GM12865 (cell line): ENCODE measurements around the gene DNAJC7.
"Not testable (repeated sequence)": the region's sequence is repeated elsewhere in the genome, so short reads cannot be mapped to it uniquely, and the experiment has no call there.

Experiments used
- DNase-seq: peaks from one replicate; pipeline ENCODE4 v3.0.0; 2010; ENCODE audit warnings: low read depth
- H3K4me3 ChIP-seq: 2 replicates; pipeline ENCODE4 v1.5.1; 2011; ENCODE audit warnings: mild to moderate bottlenecking, low read depth, low read length, control low read depth
- TF ChIP-seq, protein P1 (sequence below): IDR thresholded peaks from 2 replicates; pipeline ENCODE4 v1.5.1; 2011; ENCODE audit warnings: low read length, control low read depth, low read depth, inconsistent platforms; ENCODE audit not compliant: insufficient read depth; ENCODE audit errors: missing control alignments

Gene DNAJC7

DNA sequence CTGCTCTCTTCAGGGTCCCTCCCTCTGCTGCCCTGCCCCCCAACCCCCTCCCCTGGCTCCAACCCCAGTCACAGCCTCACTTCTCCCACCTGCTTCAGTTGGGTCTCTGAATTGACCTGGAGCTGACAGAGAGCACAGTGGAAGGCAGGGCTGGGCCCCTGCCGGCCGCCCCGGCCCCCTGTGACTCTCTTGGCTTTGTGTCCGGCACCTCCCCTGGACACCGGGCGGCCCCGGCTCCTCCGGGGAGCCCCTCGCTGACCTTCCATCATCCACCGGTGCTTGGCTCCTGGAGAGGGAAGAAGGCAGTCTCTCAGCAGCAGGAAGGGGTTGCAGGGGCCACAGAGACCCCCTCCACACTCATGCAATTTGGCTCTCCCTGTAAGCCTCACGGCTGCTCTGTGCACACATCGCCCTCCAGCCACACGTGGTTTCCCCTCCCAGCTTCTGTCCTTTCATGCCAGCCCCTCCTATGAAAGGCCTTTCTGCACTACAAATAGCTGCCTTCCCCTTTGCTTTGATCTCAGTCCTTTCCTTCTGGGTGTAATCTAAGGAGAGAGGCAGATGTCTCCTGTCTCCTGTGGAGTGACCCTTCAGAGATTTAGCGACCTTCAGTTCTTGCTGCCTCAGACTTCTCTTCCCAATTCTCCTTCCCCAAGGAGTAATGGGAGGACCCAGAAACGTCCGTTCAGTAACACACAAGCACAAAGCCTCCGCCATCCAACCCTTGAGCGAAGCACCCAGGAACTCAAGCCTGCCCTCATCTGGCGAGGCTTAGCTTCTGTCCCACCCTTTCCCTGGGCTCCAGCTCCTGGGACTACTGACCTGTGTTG, 10.9 kb upstream of the DNAJC7 start:
- DNase-seq: no peak
- TF ChIP-seq, protein P1, sequence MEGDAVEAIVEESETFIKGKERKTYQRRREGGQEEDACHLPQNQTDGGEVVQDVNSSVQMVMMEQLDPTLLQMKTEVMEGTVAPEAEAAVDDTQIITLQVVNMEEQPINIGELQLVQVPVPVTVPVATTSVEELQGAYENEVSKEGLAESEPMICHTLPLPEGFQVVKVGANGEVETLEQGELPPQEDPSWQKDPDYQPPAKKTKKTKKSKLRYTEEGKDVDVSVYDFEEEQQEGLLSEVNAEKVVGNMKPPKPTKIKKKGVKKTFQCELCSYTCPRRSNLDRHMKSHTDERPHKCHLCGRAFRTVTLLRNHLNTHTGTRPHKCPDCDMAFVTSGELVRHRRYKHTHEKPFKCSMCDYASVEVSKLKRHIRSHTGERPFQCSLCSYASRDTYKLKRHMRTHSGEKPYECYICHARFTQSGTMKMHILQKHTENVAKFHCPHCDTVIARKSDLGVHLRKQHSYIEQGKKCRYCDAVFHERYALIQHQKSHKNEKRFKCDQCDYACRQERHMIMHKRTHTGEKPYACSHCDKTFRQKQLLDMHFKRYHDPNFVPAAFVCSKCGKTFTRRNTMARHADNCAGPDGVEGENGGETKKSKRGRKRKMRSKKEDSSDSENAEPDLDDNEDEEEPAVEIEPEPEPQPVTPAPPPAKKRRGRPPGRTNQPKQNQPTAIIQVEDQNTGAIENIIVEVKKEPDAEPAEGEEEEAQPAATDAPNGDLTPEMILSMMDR: no peak
- no peak overlapping the region for H3K4me3 ChIP-seq

DNA sequence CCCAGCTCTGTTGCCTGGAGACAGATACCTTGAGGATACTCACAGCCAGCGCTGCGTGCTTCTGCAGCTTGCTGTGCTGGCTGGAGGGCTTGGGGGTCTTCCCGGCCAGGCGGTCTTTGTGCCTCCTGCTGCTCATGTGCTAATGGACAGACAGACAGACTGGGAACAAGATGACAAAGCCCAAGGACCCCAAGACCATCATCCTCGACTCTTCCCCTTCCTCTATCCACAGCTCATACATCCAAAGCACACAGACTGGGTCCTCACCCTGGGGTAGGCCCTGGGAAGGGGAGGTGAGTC, 10.3 kb upstream of the DNAJC7 start:
- H3K4me3 ChIP-seq: no peak overlapping the region
- no peak for DNase-seq
- TF ChIP-seq, protein P1: no peak

DNA sequence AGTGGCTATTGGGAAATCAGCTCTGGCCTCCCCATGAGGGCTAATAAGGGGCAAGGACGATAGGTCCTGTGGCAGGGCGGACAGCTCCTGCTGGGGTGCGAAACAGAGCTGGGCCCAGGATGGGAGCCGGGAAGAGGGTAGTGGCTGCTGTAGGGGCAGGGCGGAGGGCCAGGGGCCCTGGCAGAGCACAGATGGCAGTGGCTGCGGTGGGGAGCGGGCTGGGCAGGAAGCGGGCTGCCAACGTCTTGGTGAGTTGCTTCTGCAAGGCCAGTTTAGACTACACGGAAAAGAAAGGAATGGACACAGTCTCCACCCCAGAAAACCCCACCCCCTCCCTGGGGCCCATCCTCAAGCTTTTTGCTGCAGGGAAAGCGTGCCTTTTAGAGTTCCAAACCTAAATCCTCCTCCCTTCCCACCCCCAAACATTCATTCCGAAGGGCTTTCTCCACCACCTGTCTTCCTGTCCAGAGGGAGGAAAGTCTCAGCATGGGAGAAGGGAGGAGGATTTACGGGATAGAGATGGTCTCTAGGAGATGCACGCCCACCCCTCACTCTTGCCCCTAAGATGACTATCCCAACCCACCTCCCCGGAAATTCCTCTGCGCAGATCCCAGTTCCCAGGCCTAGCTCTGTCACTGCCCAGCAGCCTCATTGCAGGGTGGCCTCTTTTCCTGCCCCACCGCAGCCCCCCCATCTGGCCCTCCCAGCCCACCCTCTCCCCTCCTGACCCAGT, 9.8 kb upstream of the DNAJC7 start:
- H3K4me3 ChIP-seq: no peak overlapping the region
- no peak for DNase-seq
- TF ChIP-seq, protein P1: no peak

DNA sequence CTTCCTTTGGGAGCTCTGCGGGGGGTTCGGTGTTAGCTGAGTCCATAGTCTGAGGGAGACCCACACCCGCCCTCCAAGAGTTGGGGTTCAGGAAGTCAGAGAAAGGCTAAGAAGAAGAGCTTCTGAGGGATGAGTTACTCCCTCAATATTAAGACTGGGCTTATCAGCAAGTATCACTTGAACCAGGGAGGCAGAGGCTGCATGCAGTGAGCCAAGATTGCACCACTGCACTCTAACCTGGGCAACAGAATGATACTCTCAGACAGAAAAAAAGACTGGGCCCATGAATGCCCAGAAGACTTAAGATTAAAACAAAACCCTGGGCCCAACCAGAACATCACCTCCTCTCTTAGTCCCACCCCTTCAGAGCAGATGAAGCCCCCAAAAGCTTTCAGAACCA, 8.7 kb upstream of the DNAJC7 start:
- no peak for DNase-seq
- TF ChIP-seq, protein P1: no peak
- H3K4me3 ChIP-seq: no peak overlapping the region

DNA sequence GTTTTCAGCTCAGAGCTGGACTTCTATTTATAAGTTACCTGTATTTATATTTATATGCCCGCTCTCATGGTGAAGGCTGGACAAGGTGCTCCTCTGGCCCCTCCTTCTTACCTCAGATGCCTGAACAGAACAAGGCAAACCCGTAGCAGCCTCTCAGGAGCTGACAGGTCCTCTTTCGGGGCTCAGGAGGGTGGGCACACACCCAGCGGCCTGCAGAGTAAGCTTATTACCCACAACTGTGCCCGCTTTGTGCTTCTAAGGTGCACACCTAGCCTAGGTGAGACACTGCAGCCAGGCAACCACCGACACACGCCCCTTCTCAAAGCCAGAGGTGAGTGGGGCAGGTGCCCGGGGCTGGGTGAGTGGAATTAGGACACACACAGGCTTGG, 7.9 kb upstream of the DNAJC7 start:
- TF ChIP-seq, protein P1: no peak
- H3K4me3 ChIP-seq: no peak overlapping the region
- DNase-seq: no peak

DNA sequence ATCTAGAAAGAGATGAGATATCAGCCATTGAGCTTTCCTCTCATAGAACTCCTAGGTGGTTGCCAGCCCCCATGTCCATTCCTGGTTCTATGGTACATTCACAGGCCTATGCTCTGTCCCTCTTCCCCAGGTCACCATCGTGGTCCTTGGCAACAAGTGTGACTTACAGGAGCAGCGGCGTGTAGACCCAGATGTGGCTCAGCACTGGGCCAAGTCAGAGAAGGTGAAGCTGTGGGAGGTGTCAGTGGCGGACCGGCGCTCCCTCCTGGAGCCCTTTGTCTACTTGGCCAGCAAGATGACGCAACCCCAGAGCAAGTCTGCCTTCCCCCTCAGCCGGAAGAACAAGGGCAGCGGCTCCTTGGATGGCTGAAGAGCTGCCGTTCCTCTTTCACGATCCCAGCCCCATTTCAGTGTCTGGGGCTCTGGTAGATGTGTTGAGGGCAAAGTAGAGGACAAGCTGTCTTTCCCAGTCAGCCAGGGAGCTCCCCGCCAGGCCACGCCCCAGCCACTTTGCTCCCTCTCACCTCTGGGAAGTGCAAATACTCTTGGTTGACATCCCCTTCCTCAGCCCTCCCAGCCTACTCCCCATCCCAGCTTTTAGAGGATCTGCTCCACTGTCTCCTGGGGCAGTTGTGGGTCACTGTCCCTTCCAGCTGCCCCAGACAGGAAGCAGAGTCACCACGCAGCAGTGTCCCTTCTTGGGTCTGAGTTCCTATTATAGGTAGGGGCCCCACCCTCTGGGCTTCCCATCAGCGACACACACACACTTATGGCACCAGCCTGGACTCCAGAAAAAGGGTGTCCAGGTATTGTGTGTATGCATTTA, 6.5 kb upstream of the DNAJC7 start:
- TF ChIP-seq, protein P1: no peak
- no peak for DNase-seq

DNA sequence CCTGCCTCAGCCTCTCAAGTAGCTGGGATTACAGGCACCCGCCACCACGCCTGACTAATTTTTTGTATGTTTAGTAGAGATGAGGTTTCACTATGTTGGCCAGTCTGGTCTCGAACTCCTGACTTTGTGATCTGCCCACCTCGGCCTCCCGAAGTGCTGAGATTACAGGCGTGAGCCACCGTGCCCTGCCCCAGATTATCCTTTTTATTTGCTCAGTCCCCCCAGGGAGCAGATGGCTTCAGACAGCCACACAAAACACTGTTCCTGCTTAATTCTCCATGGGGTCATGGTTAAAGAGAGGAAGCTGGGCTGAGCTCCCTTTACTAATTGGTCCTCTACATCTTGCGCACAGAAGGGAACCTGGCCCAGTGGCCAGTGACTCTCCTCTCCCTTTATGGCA, 3.6 kb upstream of the DNAJC7 start:
- not testable (repeated sequence) for DNase-seq
- H3K4me3 ChIP-seq: peak overlapping the region; percentile 97

More for the DNA sequence above, 6.5 kb upstream of the DNAJC7 start:
- H3K4me3 ChIP-seq: no peak overlapping the region
